ENCODE data around the gene TRDMT1. TPM values are rescaled to one million over a fixed set of nuclear protein-coding genes. Genes with fewer than 3 reads are reported as not detected.

TRDMT1 gene
- total RNA-seq, 4 donors from 2014 or later, result 4.9 to 13.7 (median 6.2) TPM

DNA sequence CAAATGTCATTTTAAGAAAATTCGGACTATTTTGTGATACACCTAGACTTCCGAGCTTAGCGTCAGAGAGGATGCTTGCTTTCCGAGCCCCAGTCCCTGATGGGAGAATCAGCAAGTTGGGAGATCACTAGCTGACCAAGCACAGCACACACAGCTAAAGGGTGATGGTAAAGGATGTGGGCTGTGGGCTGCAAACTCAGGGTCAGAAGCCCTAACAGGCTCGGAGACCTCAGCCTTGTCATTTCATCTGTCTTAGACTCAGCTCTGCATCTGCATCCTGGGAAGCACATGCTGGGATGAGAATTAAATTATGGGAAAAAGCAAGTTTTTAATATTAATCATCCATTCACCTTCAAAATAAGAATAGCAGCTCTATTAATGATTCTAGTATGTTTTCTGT lies 75.1 kb downstream of the TRDMT1 start:
- DNase-seq (ENCODE audit: low spot score), result no peak
- TF ChIP-seq, protein P1, sequence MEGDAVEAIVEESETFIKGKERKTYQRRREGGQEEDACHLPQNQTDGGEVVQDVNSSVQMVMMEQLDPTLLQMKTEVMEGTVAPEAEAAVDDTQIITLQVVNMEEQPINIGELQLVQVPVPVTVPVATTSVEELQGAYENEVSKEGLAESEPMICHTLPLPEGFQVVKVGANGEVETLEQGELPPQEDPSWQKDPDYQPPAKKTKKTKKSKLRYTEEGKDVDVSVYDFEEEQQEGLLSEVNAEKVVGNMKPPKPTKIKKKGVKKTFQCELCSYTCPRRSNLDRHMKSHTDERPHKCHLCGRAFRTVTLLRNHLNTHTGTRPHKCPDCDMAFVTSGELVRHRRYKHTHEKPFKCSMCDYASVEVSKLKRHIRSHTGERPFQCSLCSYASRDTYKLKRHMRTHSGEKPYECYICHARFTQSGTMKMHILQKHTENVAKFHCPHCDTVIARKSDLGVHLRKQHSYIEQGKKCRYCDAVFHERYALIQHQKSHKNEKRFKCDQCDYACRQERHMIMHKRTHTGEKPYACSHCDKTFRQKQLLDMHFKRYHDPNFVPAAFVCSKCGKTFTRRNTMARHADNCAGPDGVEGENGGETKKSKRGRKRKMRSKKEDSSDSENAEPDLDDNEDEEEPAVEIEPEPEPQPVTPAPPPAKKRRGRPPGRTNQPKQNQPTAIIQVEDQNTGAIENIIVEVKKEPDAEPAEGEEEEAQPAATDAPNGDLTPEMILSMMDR (IDR thresholded peaks at IDR 0.05), result no peak
- ATAC-seq (ENCODE audit: low FRiP score), result no peak

DNA sequence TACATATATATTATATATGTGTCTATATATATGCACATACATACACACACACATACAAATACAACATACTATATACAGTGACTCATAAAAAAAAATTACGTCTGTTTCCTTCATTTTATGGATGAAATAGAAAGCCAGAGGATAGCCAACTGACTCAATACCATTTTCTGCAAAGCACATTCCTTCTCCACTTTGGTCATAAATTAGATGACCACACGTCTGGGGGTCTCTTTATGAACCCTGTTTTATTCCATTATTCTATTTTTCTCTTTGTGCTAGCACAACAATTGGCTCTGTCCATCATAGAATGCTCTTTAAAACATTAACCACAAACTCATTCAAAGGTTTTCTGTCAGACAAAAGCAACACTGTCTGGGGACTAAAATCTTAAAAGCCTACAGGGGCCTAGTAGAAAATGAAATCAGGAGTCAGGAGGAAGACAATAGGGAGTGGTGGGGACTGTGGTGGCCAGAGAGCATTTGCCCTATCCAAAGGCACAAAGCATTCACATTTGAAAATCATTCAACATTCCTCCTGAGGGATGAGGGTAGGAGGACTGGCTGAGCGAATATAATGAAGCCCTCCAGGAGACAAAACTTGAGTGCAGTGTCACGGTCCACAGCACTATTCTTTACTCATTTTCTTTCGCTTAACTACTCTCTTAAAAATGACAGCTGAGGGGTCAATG lies 76.1 kb downstream of the TRDMT1 start:
- TF ChIP-seq, protein P1 (IDR thresholded peaks at IDR 0.05), result no peak
- no peak for DNase-seq (ENCODE audit: low spot score)
- no peak for ATAC-seq (ENCODE audit: low FRiP score)

DNA sequence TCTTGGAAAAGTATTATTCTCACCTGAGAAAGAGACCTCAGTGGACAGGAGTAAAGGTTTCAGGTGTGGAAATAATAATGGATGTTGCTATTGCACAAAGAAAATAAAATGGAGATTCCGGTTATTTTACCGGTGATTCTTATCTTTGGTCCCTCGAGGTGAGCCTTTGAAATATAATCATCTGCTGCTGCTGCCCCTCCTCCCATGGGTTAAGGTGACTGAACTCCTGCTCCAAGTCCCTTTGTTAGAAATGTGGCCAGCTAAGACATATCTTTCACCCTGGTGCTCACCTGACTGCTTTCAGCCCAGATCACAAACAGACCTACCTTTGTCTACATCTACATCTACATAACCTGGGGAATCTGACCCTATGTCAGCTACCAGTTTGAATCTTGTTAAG lies 77.5 kb downstream of the TRDMT1 start:
- TF ChIP-seq, protein P1 (IDR thresholded peaks at IDR 0.05), result no peak
- ATAC-seq (ENCODE audit: low FRiP score), result no peak
- no peak for DNase-seq (ENCODE audit: low spot score)

DNA sequence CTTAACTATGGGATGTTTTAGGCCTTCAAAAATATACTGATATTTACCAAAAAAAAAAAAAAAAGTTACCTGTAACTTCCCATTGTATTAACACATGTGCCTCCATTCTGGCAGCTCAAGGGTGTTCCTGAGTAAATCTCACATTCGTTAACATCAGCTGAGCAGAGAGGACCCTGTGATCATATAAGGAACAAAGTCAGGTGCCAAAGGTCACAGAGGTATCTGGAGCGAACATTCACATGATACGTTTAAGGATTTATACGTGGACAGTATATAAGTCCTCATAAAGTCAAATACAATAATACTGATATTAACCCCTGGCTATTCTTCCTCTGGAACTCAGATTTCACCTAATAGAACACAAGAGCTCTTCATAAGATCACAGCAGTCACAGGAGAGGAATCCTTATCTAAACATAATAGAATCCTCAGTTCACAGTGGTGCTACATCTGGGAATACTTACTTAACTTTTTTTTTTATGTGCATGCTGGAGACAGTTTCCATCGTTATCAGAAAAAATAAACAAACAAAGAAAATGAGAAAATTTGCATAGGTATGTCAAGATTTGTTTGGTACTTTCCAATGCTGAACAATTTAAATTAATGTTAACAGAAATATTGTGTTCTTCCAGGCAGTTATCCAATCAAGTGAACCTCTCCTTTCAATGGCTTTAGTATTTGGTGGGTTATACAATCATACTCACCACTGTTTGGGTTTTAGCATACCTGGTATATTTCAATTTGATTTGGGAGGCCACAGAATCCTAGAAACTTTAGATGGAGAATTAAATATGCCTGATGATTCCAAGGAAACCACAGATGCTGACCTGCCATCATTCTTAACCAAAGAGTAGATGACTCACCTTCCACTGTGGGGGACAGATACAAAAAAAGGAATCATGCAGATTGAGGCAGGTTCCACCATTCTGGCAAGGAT lies 78.5 kb downstream of the TRDMT1 start:
- DNase-seq (ENCODE audit: low spot score), result no peak

DNA sequence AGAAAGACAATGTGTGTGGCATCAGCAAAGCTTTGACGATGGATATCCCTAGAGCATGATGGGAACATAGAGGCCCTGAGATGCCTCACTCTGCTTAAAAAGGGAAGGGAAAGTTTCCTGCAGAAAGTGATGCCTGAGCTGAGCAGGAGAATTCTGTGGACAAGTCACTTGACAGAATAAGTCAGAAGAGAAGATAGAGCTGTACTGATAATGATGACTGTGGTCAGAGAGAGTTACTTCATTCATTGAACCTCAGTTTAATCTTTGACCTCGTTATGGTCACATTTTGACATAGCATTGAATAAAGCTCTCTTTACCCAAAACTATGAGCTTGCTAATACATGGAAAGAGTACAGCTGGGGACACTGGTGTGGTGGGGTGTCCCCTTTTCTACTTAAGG lies 79.4 kb downstream of the TRDMT1 start:
- ATAC-seq (ENCODE audit: low FRiP score) (no peak), DNase-seq (ENCODE audit: low spot score) (no peak)
- TF ChIP-seq, protein P1 (IDR thresholded peaks at IDR 0.05), result no peak

More for the DNA sequence above, 78.5 kb downstream of the TRDMT1 start:
- TF ChIP-seq, protein P1 (IDR thresholded peaks at IDR 0.05), result no peak
- ATAC-seq (ENCODE audit: low FRiP score), result no peak

DNA sequence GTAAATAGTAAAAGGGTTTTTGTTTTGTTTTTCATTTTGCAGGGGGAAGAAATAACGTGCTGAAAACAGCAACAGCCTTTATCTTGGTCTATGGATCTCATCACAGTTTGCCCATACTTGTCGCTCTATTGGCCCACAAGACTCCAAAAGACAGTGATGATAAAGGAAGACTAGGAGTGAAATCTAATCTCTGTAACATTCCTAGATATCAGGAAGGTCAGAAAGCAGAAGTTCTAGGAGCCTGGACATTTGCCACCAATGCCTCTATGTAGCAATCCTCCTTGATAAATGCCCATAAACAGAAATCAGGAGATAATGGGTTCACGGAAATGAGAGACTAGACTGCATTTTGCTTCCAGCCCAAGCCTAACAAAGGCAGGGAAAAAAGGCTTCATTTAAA lies 80.8 kb downstream of the TRDMT1 start:
- no peak for ATAC-seq (ENCODE audit: low FRiP score)
- TF ChIP-seq, protein P1 (IDR thresholded peaks at IDR 0.05), result no peak

More for the DNA sequence above, 80.8 kb downstream of the TRDMT1 start:
- DNase-seq (ENCODE audit: low spot score), result no peak
